ENCODE data around the gene KIFC1.

Gene KIFC1

DNA sequence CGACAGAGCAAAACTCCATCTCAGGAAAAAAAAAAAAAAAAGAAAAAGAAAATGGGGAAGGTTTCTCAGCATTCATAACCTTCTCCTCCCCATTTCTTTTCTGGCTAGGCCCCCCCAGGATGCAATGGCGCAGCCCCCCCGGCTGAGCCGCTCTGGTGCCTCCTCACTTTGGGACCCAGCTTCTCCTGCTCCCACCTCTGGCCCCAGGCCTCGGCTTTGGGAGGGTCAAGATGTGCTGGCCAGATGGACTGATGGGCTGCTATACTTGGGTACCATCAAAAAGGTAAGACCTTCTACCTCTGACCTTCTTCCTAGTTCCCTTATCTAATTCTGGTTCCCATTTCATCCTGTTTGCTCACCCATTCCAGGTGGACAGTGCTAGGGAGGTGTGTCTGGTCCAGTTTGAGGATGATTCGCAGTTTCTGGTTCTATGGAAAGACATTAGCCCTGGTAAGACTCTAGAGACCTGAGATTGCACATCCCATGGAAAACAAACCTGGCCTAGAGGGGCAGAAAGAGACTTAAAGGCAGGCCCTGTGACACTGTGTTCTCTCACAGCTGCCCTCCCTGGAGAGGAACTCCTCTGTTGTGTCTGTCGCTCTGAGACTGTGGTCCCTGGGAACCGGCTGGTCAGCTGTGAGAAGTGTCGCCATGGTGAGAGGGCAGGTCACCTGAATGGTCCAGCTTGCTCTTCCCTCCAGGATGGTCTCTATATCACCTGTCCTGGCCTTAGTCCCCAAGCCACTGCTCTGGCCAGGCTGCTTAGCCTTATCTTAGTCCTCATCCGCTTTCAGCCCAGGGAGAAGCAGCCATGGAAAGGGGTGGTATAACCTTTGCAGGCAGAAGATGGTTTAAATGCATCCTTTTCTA, 20.8 kb downstream of the KIFC1 start:
- no peak for DNase-seq (ENCODE audit: low spot score)
- TF ChIP-seq, protein P1, sequence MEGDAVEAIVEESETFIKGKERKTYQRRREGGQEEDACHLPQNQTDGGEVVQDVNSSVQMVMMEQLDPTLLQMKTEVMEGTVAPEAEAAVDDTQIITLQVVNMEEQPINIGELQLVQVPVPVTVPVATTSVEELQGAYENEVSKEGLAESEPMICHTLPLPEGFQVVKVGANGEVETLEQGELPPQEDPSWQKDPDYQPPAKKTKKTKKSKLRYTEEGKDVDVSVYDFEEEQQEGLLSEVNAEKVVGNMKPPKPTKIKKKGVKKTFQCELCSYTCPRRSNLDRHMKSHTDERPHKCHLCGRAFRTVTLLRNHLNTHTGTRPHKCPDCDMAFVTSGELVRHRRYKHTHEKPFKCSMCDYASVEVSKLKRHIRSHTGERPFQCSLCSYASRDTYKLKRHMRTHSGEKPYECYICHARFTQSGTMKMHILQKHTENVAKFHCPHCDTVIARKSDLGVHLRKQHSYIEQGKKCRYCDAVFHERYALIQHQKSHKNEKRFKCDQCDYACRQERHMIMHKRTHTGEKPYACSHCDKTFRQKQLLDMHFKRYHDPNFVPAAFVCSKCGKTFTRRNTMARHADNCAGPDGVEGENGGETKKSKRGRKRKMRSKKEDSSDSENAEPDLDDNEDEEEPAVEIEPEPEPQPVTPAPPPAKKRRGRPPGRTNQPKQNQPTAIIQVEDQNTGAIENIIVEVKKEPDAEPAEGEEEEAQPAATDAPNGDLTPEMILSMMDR (IDR thresholded peaks at IDR 0.05; ENCODE audit: extremely low read depth, missing control alignments), result no peak

DNA sequence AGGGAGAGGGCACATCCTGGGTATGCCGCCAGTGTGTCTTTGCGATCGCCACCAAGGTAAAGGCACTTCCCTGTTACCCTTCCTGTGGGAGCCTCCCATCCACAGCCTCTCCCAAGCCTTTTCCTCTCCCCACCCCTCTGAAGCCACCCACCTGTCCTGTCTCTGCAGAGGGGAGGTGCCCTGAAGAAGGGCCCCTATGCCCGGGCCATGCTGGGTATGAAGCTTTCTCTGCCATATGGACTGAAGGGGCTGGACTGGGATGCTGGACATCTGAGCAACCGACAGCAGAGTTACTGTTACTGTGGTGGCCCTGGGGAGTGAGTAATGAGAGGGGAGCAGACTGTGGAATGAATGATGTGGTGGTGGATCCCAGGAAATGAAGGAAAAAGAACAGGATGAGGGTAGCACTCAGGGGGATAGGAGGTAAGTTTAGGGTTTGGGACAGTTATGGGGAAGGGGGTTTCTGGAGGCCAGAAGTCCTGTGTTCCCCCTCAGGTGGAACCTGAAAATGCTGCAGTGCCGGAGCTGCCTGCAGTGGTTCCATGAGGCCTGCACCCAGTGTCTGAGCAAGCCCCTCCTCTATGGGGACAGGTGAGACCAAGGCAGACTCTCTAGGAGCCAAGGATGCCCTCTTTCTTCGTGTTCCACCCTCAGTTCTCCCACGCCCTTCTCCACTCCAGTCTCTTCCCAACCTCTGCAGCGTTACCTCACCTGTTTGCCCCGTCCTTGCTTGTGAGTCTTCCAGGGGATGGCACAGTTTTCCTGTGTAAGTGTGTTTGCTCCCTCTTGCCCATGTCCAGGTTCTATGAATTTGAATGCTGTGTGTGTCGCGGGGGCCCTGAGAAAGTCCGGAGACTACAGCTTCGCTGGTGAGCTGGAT, 21.9 kb downstream of the KIFC1 start:
- DNase-seq (ENCODE audit: low spot score), result no peak
- TF ChIP-seq, protein P1 (IDR thresholded peaks at IDR 0.05; ENCODE audit: extremely low read depth, missing control alignments), result no peak

DNA sequence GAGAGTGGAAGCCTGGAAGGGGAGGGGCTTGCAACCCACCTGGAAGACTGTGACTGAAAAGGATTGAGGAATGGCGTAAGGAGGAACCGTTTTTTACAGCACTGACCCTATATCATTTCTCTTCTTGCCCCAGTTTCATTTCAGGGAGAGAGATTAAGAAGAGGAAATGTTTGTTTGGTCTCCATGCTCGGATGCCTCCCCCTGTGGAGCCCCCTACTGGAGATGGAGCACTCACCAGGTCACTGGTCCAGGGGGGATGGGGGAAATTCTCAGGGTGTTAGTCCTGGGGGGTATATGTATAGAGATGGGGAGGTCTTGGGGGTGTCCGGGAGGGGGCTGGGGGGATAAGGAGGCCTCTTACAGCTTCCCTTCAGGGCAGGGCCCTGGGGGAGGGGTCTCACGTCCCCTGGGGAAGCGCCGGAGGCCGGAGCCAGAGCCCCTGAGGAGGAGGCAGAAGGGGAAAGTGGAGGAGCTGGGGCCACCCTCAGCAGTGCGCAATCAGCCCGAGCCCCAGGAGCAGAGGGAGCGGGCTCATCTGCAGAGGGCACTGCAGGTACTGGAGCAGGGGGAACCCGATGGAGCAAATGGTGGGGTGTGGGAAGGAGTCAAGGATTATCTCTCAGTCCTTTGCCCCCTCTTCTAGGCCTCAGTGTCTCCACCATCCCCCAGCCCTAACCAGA, 23.1 kb downstream of the KIFC1 start:
- TF ChIP-seq, protein P1 (IDR thresholded peaks at IDR 0.05; ENCODE audit: extremely low read depth, missing control alignments), result peak; percentile 27
- DNase-seq (ENCODE audit: low spot score), result no peak

DNA sequence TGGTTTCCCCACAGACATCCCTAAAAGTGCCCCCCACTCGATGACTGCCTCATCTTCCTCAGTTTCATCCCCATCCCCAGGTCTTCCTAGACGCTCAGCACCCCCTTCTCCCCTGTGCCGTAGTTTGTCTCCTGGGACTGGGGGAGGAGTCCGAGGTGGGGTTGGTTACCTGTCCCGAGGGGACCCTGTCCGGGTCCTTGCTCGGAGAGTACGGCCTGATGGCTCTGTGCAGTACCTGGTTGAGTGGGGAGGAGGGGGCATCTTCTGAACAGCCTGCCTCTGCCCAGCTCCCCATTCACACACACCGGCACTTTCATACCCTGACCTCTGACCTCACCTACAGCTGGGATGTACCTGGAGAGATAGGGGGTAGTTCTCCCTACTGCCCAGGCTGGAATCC, 24.2 kb downstream of the KIFC1 start:
- TF ChIP-seq, protein P1 (IDR thresholded peaks at IDR 0.05; ENCODE audit: extremely low read depth, missing control alignments), result no peak
- no peak for DNase-seq (ENCODE audit: low spot score)

DNA sequence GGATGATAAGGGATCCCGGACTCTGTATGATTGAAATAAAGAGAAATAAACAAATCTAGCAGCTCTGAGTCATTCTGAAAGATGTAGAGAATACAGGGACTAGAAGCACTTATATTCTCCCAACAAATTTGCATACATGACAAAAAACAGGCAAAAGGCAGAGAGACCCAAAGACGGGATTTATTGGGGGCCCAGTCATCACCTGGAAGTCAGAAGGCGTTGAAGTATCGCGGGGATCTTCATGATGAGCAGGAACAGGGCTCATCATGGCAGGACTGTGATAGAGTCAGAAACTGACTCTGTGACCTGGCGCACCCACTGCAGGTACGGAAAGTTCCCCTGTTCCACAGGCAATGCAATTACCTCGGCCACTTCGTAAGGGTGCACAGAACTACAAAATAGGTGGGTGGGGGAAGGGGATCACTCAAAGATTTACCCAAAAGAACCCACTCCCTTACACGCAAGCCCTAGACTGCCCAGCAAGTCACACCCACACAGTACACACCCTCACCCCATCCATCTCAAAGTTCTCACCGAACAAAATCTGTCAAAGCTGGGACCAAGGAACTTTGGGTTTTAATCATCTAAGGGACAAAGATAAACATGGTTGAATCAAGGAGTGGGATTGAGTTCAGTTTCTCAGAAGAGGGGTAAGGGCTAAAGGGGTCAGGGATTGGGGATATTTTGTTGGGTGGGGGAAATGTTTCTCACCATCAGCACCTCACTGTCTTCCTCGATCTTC, 24.9 kb downstream of the KIFC1 start:
- TF ChIP-seq, protein P1 (IDR thresholded peaks at IDR 0.05; ENCODE audit: extremely low read depth, missing control alignments), result no peak
- no peak for DNase-seq (ENCODE audit: low spot score)

DNA sequence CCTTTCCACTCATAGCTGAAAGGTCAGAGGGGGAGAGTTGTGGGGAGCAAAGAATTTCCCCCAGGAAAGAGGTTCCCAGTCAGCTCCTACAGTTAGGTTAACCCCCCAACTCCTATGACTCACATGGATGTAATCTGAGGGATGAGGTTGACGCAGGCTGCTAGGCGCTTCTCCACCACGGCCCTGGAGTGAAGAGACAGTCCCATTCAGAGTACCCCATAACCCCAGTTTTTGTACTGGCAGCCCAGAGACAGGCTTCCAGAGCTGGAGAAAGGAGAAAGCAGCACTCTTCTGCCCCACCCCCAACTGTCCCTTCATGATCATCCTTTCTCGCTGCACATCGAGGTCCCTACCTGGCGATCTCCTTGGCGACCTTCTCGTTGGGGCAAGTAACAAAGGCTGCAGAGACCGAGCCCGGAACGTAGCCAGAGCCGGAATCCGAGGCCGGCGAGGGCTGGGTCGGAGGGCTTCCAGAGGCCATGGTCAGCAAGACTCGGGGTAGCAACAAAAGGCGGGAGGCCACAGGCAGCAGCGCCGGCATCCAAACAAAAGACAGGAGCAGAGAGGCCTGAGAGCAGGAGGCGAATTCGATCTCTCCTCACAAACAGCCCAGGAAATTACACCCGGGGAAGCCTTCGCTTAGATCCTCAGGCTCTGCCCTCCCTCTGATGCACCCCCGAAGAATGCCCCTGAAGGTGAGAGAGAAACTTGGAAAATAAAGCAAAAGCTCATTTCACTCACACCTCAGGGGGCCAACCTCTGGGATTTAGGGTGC, 25.7 kb downstream of the KIFC1 start:
- DNase-seq (ENCODE audit: low spot score), result no peak
- TF ChIP-seq, protein P1 (IDR thresholded peaks at IDR 0.05; ENCODE audit: extremely low read depth, missing control alignments), result no peak
